GM21737 (cell line): Measurements from ENCODE around the gene PHACTR3.

Experiments
- ATAC-seq: cut with Tn5 transposase; IDR thresholded peaks from one replicate; pipeline ENCODE4 v1.9.1; 2021; ENCODE audit warnings: mild to moderate bottlenecking, moderate library complexity; ENCODE audit not compliant: unreplicated experiment

Gene PHACTR3

DNA sequence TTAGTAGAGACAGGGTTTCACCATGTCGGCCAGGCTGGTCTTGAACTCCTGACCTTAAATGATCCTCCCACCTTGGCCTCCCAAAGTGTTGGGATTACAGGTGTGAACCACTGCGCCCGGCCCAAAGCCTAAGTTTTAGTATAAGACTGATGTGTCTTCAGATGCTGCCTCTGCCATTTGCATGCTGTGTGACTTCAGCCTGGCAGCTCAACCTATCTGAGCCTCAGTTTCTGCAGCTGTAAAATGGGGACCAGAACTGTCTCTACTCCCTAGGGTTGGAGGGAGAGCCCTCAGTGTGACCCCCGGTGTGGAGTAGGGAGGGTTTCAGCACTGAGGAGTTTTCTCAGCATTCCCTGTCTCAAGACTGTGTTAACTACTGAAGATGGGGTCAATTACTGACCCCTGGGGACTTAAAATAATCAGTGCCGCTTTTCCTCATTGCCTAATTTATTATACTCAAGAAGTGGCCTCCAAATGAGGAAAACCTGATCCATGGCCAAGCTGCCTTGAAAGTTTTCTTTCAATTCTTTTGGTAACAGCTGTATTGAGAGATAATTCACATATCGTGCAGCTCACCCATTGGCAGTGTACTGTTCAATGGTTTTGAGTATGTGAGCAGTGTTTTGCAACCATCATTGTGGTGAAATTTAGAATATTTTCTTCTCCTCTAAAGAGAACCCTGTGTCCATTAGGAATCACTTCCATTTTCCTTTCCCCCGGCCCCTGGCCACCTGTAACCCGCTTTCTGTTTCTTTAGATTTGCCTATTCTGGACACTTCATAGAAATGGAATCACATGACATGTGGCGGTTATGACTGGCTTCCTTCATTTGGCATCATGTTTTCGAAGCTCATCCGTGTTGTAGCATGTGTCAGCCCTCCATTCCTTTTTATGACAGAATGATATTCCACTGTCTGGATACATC lies 64.8 kb downstream of the PHACTR3 start:
- no peak for ATAC-seq

DNA sequence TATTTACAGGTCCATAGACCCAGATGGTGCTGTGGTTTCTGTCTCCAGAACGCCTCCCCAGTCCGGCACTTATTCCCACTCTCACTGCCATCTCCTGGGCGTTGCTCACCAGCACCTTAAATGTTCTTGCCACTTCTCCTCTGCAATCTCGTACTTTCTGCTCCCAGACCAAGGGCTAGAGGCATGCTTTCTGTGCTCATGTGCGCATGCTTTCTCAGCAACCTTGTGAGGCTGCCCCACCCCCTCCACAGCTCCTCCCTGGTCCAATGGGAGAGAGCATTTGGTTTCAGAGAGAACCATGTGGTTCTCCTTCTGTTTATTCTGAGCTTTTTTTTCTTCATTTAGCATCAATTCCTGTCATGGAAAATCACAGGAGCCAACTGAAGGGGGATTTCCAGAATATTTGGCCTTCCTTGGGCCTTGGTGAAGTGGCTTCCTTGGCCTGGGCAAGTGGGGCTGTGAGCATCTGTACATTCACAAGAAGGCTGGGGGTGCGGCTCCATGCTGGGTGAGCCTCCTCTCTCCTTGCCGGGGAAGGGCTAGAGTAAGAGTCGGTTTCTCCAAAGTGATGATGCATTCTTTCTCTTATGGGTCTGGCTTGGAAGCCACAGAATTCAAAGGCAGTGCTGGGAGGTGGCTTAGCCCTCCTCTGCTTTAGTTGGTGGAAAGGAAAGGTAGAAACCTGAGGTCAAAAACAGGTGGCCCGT lies 66.6 kb downstream of the PHACTR3 start:
- ATAC-seq: no peak

DNA sequence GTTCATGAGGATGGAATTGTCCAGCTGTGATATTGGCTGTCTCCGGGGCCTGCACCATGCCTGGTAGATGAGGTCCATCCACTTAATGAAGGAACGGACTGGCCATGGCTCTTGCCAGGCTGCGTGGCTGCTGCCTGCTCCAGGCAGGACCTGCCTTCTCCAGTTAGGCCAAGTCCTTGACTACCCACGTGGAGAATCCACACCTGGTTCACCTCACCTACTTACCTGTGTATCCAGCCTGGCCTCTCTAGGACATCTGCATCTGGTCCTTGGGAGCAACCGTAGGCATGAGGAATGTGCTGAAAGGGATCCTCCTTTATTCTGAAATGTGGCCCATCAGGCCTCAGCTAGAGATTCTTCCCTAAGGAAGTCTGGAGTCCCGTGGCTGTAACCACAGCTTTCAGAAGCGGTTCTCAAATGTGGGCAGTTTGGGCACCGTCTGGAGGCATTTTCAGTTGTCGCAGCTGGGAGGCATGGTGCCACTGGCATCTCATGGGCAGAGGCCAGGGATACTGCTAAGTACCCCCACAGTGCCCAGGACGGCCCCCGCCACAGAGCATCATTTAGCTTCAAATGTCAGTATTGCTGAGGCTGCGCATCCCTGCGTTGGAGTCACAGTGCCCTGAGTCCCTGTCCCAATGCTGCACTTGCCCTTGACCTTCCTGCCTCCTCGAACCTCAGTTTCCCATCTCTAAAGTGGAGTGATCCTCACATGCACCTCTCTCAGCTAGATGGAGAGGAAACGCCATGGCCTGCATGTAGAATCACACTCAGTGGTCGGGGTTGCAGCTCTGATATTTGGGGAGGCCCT lies 67.5 kb downstream of the PHACTR3 start:
- ATAC-seq: no peak

DNA sequence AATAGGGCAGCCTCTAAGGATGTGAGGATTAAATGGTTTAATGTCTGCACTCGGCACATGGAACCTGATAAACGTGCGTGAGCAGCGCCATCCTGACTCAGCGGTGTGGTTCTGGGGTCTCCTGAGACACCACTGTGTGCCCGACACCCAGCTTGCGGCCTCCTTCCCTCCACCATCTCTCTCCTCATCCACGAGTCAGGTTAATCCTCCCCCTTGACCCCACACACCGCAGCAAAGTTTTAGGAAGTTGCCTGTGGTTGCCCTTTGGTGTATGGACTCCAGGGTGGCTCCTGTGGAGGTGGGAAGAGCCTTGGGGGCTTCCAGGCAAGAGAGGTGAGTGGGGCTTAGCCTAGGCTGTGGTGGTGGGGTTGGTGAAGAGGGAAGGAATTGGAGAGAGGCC lies 68.2 kb downstream of the PHACTR3 start:
- no peak for ATAC-seq

DNA sequence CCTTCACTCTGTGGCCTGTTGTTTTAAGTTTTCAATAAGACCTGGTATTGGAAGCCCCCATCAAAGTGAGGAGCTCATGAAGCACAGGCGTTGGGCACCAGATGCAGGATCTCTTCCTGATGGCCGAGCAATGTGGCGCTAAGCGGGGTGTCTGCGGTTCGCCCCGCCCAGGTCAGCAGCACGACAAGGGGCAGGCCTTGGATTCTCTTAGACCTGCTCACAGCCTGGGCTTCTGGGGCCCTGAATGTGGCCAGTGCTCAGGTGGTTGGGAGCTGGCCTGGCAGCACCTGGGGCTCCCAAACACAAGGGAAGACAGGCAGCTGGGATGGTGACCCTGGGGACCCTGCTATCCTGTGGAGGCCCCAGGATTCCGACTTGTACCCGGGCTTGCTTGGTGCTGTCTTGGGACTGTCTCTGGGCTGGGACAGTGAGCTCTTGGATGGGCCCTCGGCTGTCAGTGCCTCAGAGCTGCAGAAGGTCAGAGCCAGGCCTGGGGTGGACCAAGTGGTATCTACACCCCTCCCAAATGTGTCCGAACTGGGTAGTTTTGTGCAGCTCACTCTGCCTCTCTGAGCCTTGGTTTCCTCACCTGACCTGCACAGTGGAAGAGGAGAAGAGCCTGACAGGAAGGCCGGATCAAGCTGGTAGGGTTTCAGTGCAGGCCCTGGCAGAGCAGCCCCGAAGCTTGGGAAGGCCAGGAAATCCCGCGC lies 69.1 kb downstream of the PHACTR3 start:
- ATAC-seq: no peak

DNA sequence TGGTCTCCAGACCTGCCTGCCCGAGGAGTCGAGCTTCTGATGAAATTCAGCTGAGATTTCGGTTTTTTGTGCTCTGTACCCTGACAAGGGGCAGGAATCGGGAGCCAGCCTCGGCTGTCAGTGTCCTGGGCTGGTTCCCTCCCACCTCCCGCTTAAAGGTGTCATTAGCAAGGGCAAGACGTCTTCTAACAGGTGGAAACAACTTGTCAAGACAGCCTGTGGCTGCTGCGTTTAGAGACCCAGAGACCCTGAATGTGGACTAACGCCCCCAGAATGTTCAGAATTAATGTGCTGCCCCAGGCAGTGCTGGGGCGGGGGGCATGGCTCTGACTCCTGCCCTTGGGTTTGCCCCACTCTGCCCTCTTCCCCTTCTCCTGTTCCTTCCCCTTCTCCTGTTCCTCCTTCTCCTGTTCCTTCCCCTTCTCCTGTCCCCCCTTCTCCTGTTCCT lies 69.7 kb downstream of the PHACTR3 start:
- ATAC-seq: no peak

DNA sequence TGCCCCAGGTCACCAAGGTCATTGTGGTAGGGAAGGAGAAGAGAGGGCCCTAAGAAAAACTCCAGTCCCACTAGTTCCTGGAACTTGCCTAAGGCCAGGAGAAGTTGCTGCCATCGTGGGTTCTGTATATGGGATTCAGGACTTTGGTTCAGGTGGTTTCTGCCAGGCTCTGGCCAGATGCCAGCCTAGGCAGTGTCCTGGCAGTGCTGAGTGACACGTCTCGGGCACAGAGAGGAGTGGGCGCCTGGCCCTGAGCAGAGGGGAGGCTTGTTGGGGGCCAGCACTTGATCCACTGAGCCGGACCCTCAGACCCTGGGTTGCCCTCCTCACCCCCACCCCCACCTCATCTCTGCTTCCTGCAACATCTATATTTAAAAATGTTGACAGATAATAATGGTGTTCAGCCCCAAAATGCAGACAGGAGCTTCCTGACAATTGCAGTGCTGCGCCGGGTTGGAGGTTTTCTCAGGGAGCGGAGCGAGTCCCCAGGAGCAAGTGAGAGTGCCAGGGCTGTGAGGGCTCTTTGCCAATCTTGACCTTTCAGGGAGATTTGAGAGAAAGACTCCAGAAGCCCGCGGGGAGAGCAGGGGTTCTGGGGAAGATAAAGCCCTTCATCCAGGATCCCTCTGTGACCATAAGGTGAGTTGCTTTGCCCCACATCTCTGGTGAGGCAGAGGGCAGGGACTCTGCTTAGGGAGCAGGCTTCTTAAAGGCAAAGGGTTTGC lies 71.9 kb downstream of the PHACTR3 start:
- ATAC-seq: no peak

DNA sequence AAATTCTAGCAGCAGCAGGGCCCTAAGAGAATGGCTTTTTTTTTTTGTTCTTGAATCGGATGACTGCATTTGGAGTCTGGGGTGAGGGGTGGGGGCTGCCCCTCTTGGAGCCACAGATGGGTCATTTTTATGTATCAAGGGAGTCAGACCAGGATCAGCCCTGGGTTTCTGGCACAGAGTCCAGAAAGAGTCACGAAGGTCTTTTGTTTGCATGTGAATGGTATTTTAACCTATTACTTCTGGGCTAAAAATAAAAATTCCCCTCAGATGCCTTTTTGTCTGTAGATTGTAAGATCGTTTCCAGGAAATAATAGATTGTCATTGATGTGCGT lies 72.5 kb downstream of the PHACTR3 start:
- no peak for ATAC-seq

DNA sequence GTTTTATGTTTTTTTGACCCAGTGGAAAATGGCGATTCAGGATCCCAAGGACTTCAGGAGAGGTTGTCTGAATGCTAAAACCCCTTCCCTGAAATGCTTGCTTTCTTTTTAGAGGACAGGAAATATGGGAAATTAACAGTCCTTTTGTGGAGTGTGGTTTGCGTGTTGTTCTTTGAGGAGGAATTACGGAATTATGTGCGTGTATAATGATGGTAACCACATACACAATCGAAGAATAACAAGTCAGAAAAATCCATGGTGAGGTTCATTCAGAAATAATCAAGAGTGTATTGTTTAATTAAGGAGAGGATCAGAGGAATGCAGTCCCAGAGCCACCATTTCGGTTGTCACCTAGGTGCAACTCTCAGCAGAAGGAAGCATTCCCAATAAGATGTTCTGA lies 73.2 kb downstream of the PHACTR3 start:
- ATAC-seq: no peak

DNA sequence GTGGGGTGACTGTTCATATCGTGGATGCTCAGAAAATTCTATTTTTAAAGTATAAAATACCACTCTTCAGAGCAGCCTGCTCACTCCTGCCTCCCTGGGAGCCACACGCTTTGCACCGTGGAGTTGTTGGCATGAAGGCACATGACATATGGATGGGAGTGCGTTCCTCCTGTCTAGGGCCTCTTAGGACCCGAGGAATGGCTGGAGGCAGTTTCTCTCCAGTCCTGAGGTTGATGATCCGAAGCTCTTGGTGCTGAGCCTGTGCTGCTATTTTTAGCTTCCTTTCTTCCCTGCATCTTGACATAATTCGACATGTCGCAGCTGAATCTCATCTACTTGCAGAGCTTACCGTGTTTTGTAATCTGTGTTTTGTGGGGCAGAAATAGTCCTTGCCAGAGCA lies 73.9 kb downstream of the PHACTR3 start:
- ATAC-seq: no peak

DNA sequence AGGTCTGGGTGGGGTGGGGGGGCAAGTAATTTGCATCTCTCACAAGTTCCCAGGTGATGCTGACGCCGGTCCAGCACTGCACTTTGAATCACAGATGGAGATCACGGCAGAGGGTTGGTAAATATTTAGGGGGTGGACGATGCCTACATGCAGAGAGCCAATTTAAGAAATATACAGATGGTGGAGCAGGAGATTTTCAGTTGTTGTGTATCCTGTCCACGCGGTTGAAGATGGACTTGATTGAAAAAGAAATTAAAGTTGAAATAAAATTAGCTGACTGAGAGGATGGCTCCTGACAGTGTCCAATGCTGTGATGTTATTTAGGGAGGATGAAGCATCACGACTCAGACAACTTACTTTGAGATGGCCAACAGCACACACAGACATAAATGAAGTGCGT lies 74.6 kb downstream of the PHACTR3 start:
- no peak for ATAC-seq

DNA sequence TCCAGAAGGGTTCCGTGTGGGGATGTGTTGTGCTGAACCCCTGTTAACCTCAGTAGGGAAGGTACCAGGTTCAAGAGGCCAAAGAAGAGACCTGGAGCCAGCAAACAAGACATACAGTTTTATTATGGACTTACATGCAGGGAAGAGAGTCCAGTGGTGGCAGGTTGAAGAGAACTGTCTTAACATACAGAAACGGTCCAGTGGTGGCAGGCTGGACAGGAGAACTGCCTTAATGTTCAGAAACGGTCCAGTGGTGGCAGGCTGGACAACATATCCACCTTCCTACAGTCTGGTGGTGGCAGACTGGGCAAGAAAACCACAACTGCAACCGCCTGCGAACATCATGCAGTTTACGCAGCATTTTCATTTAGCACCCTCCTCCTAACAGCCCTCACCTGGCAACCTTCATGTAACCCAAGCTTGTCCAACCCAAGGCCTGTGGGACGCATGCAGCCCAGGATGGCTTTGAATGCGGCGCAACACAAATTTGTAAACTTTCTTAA lies 75.9 kb downstream of the PHACTR3 start:
- ATAC-seq: no peak

DNA sequence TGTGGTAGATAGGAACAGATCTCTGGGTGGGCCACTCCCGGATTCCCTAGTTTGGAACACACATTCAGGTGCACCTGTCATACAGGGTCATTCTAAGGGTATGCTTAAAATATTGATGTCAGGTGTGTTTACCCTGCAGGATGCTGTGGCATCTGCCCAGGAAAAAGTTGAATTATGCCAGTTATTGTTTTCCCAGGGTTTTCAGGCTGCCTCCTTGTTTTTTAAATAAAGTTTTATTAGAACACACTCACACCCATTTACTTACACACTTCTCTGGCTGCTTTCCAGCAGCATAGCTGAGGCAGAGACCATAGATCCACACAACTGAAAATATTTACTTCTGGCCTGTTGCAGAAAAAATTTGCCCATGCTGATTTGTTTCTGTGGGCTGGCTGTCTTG lies 76.5 kb downstream of the PHACTR3 start:
- no peak for ATAC-seq

DNA sequence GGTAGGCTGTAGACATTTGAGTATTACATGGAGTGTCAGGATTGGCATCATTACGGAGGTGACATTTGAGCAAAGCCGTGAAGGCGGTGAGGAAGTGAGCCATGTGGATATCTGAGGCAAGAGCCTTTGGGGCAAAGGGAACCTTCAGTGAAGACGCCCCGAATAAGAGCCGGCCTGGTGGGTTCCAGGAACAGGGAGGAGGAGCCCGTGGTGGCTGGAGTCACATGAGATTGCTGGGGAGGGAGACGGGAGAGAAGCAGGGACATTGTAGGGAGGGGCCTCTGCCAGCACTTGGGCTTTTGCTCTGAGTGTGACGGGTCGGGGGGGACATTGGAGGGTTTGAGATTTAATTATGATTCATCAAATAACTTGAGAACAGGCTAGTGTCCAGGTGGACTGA lies 78.3 kb downstream of the PHACTR3 start:
- no peak for ATAC-seq

DNA sequence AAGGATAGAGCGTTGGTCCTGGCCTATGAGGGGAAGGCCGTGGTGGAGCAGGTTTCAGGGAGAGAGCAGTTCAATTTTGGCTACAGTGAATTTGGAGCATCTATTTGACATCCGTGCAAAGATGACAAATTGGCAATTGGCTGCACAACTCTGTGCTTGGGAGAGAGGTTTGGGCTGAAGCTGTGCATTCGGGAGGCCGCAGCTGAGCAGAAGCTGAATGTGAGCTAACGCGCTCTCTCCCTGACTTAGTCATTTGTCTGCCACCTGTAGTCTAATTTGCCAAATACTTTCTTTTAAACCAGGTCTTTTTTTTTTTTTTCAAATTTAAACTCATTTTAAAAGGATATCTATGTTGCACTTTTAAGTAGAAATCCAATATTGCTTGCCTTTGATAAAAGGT lies 78.8 kb downstream of the PHACTR3 start:
- ATAC-seq: no peak

DNA sequence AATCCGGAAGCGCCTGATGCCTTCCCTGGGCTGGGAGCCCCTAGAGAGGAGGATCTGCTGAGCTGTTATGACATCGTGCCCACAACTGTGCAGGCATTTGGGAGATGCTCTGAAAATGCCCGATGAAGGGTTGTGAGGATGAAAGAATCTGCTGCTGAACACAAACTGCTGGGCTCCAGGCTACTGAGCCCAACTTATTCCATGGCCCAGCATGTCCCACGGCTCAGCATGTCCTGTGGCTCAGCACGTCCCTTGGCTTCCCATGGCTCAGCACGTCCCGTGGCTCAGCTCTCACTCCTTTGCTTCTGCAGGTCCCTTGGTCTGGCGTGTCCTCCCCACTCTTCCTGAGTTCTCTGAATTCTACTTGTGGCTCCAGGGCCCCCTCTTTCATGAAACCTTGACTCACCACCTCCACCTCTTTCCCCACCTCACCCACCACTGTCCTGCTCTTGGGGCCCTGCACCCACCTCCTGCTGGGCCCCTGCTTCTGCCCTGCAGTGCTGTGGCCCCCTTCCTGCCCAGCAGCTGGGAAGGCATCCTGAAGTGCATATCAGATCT lies 80.4 kb downstream of the PHACTR3 start:
- ATAC-seq: no peak

DNA sequence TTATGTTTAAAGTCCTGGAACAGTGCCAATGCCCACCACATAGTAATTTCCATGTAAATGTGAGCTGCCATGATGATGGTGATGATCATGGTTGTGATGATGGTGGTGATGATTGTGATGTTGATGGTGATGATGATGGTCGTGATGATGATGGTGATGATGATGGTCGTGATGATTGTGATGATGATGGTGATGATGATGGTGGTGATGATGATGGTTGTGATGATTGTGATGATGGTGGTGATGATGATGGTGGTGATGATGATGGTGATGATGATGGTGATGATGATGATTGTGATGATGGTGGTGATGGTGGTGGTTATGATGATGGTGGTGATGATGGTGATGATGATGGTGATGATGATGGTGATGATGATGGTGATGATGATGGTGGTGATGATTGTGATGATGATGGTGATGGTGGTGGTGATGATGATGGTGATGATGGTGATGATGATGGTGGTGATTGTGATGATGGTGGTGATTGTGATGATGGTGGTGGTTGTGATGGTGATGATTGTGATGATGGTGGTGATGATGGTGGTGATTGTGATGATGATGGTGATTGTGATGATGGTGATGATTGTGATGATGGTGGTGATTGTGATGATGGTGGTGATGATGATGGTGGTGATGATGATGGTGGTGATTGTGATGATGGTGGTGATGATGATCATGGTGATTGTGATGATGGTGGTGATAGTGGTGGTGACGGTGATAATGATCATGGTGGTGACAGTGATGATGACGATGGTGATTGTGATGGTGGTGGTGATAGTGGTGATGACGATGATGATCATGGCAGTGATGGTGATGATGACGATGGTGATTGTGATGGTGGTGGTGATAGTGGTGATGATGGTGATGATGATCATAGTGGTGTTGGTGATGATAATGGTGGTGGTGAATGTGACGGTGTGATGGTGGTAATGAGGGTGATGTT lies 82.3 kb downstream of the PHACTR3 start:
- ATAC-seq: no peak

DNA sequence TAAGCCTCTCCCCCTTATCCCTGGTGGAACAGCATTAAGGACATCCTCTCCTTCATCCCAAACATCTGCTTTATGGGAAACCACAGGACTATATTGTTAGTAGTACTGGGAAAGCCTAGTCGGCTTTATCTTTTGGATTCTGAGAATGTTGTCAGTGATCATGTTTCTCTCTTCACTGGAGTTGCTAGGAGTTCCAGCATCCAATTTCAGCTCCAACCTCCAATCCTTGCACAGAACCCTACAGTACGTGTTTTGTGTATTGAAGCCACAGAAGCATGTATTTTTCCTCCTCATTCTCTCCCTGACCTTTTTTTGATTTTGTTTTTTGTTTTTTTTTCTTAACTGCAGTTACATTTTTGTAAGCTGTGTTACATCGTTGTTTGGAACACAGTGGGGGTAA lies 84.0 kb downstream of the PHACTR3 start:
- no peak for ATAC-seq

DNA sequence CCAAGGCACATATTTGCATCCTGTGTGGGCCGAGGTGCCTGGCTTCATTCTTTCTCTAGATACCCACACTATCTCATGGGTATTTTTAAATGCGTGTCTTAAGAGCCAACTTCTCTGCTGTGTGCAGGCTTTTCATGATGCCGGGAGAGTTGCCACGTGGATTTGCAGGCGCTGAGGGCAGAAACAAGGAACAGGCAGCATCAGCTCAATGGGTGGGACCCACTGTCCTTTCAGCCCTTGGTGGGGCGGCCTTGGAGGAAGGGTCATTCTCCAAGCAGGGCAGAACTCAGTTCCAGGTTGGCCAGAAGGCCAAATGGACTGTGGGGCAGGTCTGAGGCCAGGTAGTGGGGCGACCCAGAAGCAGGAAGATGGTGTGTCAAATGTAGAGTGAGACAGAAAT lies 84.7 kb downstream of the PHACTR3 start:
- ATAC-seq: no peak
